HEK293 (cell line): ENCODE results near the gene HCN4.

Source experiments
- CTCF ChIA-PET: fragments of 350-600 bp; formaldehyde crosslinking; extraction: SDS; loops from one replicate; lab custom pipeline; 2021; ENCODE audit warnings: antibody characterized with exemption; lab: Yijun Ruan, JAX
- POLR2A ChIA-PET: fragments of 300-600 bp; formaldehyde crosslinking; extraction: SDS; loops from one replicate; lab custom pipeline; 2020; ENCODE audit warnings: antibody characterized with exemption, inconsistent platforms; lab: Yijun Ruan, JAX
- H3K27ac ChIP-seq: fragments of 200-500 bp; sonication (Bioruptor generic); 2 replicates; pipeline ENCODE4 v1.5.1; 2014; ENCODE audit warnings: low read depth, low read length, control low read depth, inconsistent platforms; ENCODE audit errors: extremely low read depth
- H3K36me3 ChIP-seq, 2 experiments: fragments of 200-500 bp in 1 of 2; sonication (Bioruptor generic) in 1 of 2; 1 replicate in 1 of 2; 2 replicates in 1 of 2; pipeline ENCODE4 v1.5.1; 2014 to 2017; ENCODE audit warnings: inconsistent platforms in 2 of 2, low read length in 2 of 2; ENCODE audit not compliant: control insufficient read depth in 2 of 2, insufficient read depth in 1 of 2
- H3K4me1 ChIP-seq: fragments of 200-500 bp; sonication (Bioruptor generic); 2 replicates; pipeline ENCODE4 v1.5.1; 2014; ENCODE audit warnings: mild to moderate bottlenecking, low read length, inconsistent platforms; ENCODE audit not compliant: control insufficient read depth, insufficient read depth
- H3K4me3 ChIP-seq: 2 replicates; pipeline ENCODE4 v1.5.1; 2011; ENCODE audit warnings: low read depth, mild to moderate bottlenecking, control low read depth, low read length, moderate library complexity
- H3K9me3 ChIP-seq: fragments of 200-500 bp; sonication (Bioruptor generic); 2 replicates; pipeline ENCODE4 v1.5.1; 2014; ENCODE audit warnings: low read depth, low read length, inconsistent platforms; ENCODE audit not compliant: control insufficient read depth, insufficient read depth
- GLIS2 ChIP-seq: fragments of 450-650 bp; formaldehyde crosslinking; IDR thresholded peaks from 2 replicates; pipeline ENCODE4 v1.5.1; 2016; ENCODE audit warnings: missing biosample characterization, missing genetic modification characterization
- KLF10 ChIP-seq: fragments of 450-650 bp; IDR thresholded peaks from 2 replicates; pipeline ENCODE4 v1.5.1; 2018; ENCODE audit warnings: missing biosample characterization, mild to moderate bottlenecking, missing genetic modification characterization
- KLF9 ChIP-seq: fragments of 450-650 bp; formaldehyde crosslinking; IDR thresholded peaks from 2 replicates; pipeline ENCODE4 v1.5.1; 2016; ENCODE audit warnings: missing biosample characterization, missing genetic modification characterization, low read depth
- OVOL3 ChIP-seq: fragments of 450-650 bp; formaldehyde crosslinking; IDR thresholded peaks from 2 replicates; pipeline ENCODE4 v1.5.1; 2016; ENCODE audit warnings: missing biosample characterization, missing genetic modification characterization
- PRDM1 ChIP-seq: fragments of 450-650 bp; formaldehyde crosslinking; IDR thresholded peaks from 2 replicates; pipeline ENCODE4; 2016; ENCODE audit warnings: missing biosample characterization, missing genetic modification characterization
- PRDM2 ChIP-seq: fragments of 450-650 bp; formaldehyde crosslinking; IDR thresholded peaks from 2 replicates; pipeline ENCODE4 v1.5.1; 2016; ENCODE audit warnings: missing biosample characterization, missing genetic modification characterization, borderline replicate concordance
- SETDB1 ChIP-seq: IDR thresholded peaks from one replicate; pipeline ENCODE4 v1.6.1; 2017; ENCODE audit warnings: mild to moderate bottlenecking, low read length, moderate library complexity, mixed read lengths; ENCODE audit not compliant: insufficient read length
- YY1 ChIP-seq: fragments of 450-650 bp; formaldehyde crosslinking; IDR thresholded peaks from 2 replicates; pipeline ENCODE4 v1.5.1; 2018; ENCODE audit warnings: missing biosample characterization, missing genetic modification characterization
- ZBTB6 ChIP-seq: fragments of 450-650 bp; formaldehyde crosslinking; IDR thresholded peaks from 2 replicates; pipeline ENCODE4 v1.5.1; 2017; ENCODE audit warnings: missing biosample characterization, missing genetic modification characterization
- ZFHX2 ChIP-seq: fragments of 450-650 bp; formaldehyde crosslinking; conservative IDR thresholded peaks from 2 replicates; pipeline ENCODE4 v1.5.1; 2016; ENCODE audit warnings: missing biosample characterization, missing genetic modification characterization
- ZNF157 ChIP-seq: fragments of 450-650 bp; formaldehyde crosslinking; IDR thresholded peaks from 2 replicates; pipeline ENCODE4 v1.5.1; 2016; ENCODE audit warnings: missing biosample characterization, missing genetic modification characterization
- ZNF214 ChIP-seq: fragments of 450-650 bp; formaldehyde crosslinking; IDR thresholded peaks from 2 replicates; pipeline ENCODE4 v1.5.1; 2017; ENCODE audit warnings: missing biosample characterization, mild to moderate bottlenecking, missing genetic modification characterization, borderline replicate concordance
- ZNF221 ChIP-seq: fragments of 450-650 bp; formaldehyde crosslinking; IDR thresholded peaks from 2 replicates; pipeline ENCODE4 v1.5.1; 2017; ENCODE audit warnings: missing biosample characterization, missing genetic modification characterization, borderline replicate concordance
- ZNF266 ChIP-seq: fragments of 450-650 bp; formaldehyde crosslinking; IDR thresholded peaks from 2 replicates; pipeline ENCODE4 v1.5.1; 2016; ENCODE audit warnings: missing biosample characterization, missing genetic modification characterization, low read depth
- ZNF423 ChIP-seq: fragments of 450-650 bp; formaldehyde crosslinking; IDR thresholded peaks from 2 replicates; pipeline ENCODE4 v1.5.1; 2016; ENCODE audit warnings: missing biosample characterization, missing genetic modification characterization
- ZNF426 ChIP-seq: fragments of 450-650 bp; formaldehyde crosslinking; IDR thresholded peaks from 2 replicates; pipeline ENCODE4 v1.5.1; 2017; ENCODE audit warnings: missing biosample characterization, missing genetic modification characterization, mild to moderate bottlenecking, inconsistent platforms, moderate library complexity
- ZNF580 ChIP-seq: fragments of 450-650 bp; formaldehyde crosslinking; IDR thresholded peaks from 2 replicates; pipeline ENCODE4 v1.5.1; 2016; ENCODE audit warnings: missing biosample characterization, missing genetic modification characterization
- ZNF621 ChIP-seq: fragments of 450-650 bp; formaldehyde crosslinking; IDR thresholded peaks from 2 replicates; pipeline ENCODE4 v1.5.1; 2017; ENCODE audit warnings: missing biosample characterization, missing genetic modification characterization
- ZNF624 ChIP-seq: fragments of 450-650 bp; formaldehyde crosslinking; IDR thresholded peaks from 2 replicates; pipeline ENCODE4 v1.5.1; 2017; ENCODE audit warnings: missing biosample characterization, missing genetic modification characterization
- ZNF626 ChIP-seq: fragments of 450-650 bp; sonication (Bioruptor Pico); formaldehyde crosslinking; IDR thresholded peaks from 2 replicates; pipeline ENCODE4 v1.5.1; 2018; ENCODE audit warnings: missing biosample characterization, missing genetic modification characterization, inconsistent platforms
- ZNF645 ChIP-seq: fragments of 450-650 bp; formaldehyde crosslinking; IDR thresholded peaks from 2 replicates; pipeline ENCODE4; 2016; ENCODE audit warnings: missing biosample characterization, missing genetic modification characterization
- ZNF660 ChIP-seq: fragments of 450-650 bp; IDR thresholded peaks from 2 replicates; pipeline ENCODE4 v1.5.1; 2018; ENCODE audit warnings: missing biosample characterization, mild to moderate bottlenecking, missing genetic modification characterization
- ZNF707 ChIP-seq: fragments of 450-650 bp; formaldehyde crosslinking; IDR thresholded peaks from 2 replicates; pipeline ENCODE4 v1.5.1; 2016; ENCODE audit warnings: missing biosample characterization, missing genetic modification characterization
- ZNF768 ChIP-seq: fragments of 450-650 bp; formaldehyde crosslinking; IDR thresholded peaks from 2 replicates; pipeline ENCODE4 v1.5.1; 2018; ENCODE audit warnings: missing biosample characterization, mild to moderate bottlenecking, missing genetic modification characterization

HCN4 gene

GRCh38 chr15:73368301-73369136 is at the start of gene HCN4:
Gene HCN4 (minus strand): TSS chr15:73368958. CDS start chr15:73368270, 688 bp downstream.
- Histone ChIP-seq H3K4me1 (peaks cover 2% of the 10 kb centered on the region; the same call in 1 of the 2 replicates), H3K4me3 (peak within 1 kb of the TSS; percentile 47), H3K27ac (no peak within 1 kb of the TSS; the same call in 1 of the 2 replicates), H3K36me3 (no peaks in the 10 kb centered on the region), H3K9me3 (no peaks in the 10 kb centered on the region)
- ChIA-PET CTCF (interaction anchor here (0.6 kb wide), 1 partner anchor 57 kb away, joined by 3 read pairs; no protein-coding TSS in a partner anchor), POLR2A (interaction anchor here (1.1 kb wide), 1 partner anchor 63 kb away, joined by 3 read pairs; no protein-coding TSS in a partner anchor)
- peak; percentile 24; the same call in 1 of the 2 replicates for TF ChIP-seq KLF10 (tag by site-specific recombination)
- no peak for TF ChIP-seq ZNF624
- TF ChIP-seq OVOL3 (tag by site-specific recombination), result no peak
- no peak for TF ChIP-seq PRDM2 (tag by site-specific recombination)
- no peak for TF ChIP-seq PRDM1 (tag by site-specific recombination)
- TF ChIP-seq ZNF214 (tag by site-specific recombination), result no peak
- no peak for TF ChIP-seq KLF9 (tag by site-specific recombination)
- TF ChIP-seq ZNF157 (tag by site-specific recombination), result no peak
- TF ChIP-seq ZNF423 (tag by site-specific recombination), result no peak
- TF ChIP-seq ZNF426 (tag by site-specific recombination), result no peak
- TF ChIP-seq ZNF660 (tag by site-specific recombination), result peak; percentile 63; the same call in 1 of the 2 replicates
- peak; percentile 84; the same call in 1 of the 2 replicates for TF ChIP-seq ZBTB6 (tag by site-specific recombination)
- no peak for TF ChIP-seq ZNF621 (tag by site-specific recombination)
- TF ChIP-seq ZNF707 (tag by site-specific recombination), result no peak
- no peak for TF ChIP-seq SETDB1
- TF ChIP-seq ZNF645 (tag by site-specific recombination), result no peak
- TF ChIP-seq GLIS2, result peak; percentile 23; the same call in 1 of the 2 replicates
- no peak for TF ChIP-seq ZNF266 (tag by site-specific recombination)
- no peak for TF ChIP-seq ZNF221 (tag by site-specific recombination)
- TF ChIP-seq ZFHX2 (tag by site-specific recombination), result no peak
- no peak for TF ChIP-seq ZNF768 (tag by site-specific recombination)
- no peak for TF ChIP-seq ZNF580 (tag by site-specific recombination)
- TF ChIP-seq YY1 (tag by site-specific recombination), result peak; percentile 17; the same call in 1 of the 2 replicates
- TF ChIP-seq ZNF626, result no peak
